NCI-H1417 treated with DMSO at 0.1 percent for 48 hours (cell line): ENCODE data around the gene OR2D2.
"Not testable (repeated sequence)": the region's sequence is repeated elsewhere in the genome, so short reads cannot be mapped to it uniquely, and the experiment has no call there.

Experiments
- DNase-seq: peaks from one replicate; lab custom pipeline; 2025; lab: John Stamatoyannopoulos, UW

The OR2D2 gene

GRCh38 chr11:6892400-6892799 is at the start of gene OR2D2:
Gene OR2D2 (minus strand): TSS chr11:6892500. CDS start chr11:6892500, 0 bp downstream.
- DNase-seq = no peak

- DNase-seq = no peak
These were observed 49.7 kb upstream of the OR2D2 start for GRCh38 chr11:6941970-6942369.

GRCh38 chr11:6932145-6932544 is 39.8 kb upstream of the OR2D2 start:
- DNase-seq = no peak

GRCh38 chr11:6931146-6931713 is 38.9 kb upstream of the OR2D2 start:
- DNase-seq = no peak

GRCh38 chr11:6928916-6929315 is 36.6 kb upstream of the OR2D2 start:
- no peak for DNase-seq

GRCh38 chr11:6927030-6927617 is 34.8 kb upstream of the OR2D2 start:
- DNase-seq = peak; percentile 9

- peak; percentile 5 for DNase-seq
These were observed 34.1 kb upstream of the OR2D2 start, which contains the start of gene ZNF215 for GRCh38 chr11:6926208-6927029. Gene ZNF215 (plus strand): TSS chr11:6926426. CDS start chr11:6932273, 5,847 bp downstream.

- no peak for DNase-seq
These were observed 33.4 kb upstream of the OR2D2 start for GRCh38 chr11:6925636-6926207.

- no peak for DNase-seq
These were observed 32.8 kb upstream of the OR2D2 start for GRCh38 chr11:6925007-6925577.

GRCh38 chr11:6920702-6921101 is 28.4 kb upstream of the OR2D2 start, which contains the start of gene OR2D3:
Gene OR2D3 (plus strand): TSS chr11:6921002. CDS start chr11:6921002, 0 bp downstream.
- no peak for DNase-seq

- DNase-seq = no peak
These were observed 27.4 kb upstream of the OR2D2 start for GRCh38 chr11:6919698-6920097.

- DNase-seq = no peak
These were observed 19.6 kb upstream of the OR2D2 start for GRCh38 chr11:6911948-6912347.

GRCh38 chr11:6911378-6911777 is 19.1 kb upstream of the OR2D2 start:
- no peak for DNase-seq

- not testable (repeated sequence) for DNase-seq
These were observed 12.5 kb upstream of the OR2D2 start for GRCh38 chr11:6904804-6905203.

- no peak for DNase-seq
These were observed 8.2 kb upstream of the OR2D2 start for GRCh38 chr11:6900327-6900999.

GRCh38 chr11:6898911-6899310 is 6.6 kb upstream of the OR2D2 start:
- DNase-seq = no peak

GRCh38 chr11:6895010-6895409 is 2.7 kb upstream of the OR2D2 start:
- DNase-seq = no peak

- DNase-seq = no peak
These were observed 1.8 kb upstream of the OR2D2 start for GRCh38 chr11:6894097-6894496.

- DNase-seq = no peak
These were observed 2.5 kb downstream of the OR2D2 start for GRCh38 chr11:6889835-6890234.

- no peak for DNase-seq
These were observed 3.5 kb downstream of the OR2D2 start for GRCh38 chr11:6888830-6889229.

GRCh38 chr11:6887711-6888110 is 4.6 kb downstream of the OR2D2 start:
- not testable (repeated sequence) for DNase-seq

- DNase-seq = no peak
These were observed 9.5 kb downstream of the OR2D2 start for GRCh38 chr11:6882751-6883150.
